ENCODE data around the gene HLA-F. TPM values are rescaled to one million over a fixed set of nuclear protein-coding genes. Genes with fewer than 3 reads are reported as not detected.

HLA-F gene
- total RNA-seq, 4 donors from 2014 or later: 90.4 to 500 (median 306) TPM

DNA sequence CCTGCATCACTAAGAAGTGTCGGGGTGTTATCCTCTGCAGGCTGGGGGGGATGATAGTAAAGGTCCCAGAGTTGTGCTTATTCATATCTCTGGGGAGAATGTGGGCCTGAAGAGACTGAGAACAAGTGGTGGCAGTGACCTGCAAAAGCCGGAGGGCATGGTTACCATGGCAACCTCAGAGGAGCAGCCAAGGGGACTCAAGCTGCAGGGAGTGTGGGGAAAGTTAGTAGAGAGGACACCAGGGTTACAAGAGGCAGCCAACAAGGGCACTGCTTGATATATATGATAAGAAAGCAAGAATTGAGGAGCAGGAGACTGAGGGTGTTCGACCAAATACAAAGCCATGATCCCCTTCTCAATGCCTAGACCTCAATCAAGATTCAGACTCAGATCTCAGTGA, 46.1 kb downstream of the HLA-F start:
- Histone ChIP-seq H3K4me1 (no peaks in the 10 kb centered on the region), H3K36me3 (no peaks in the 10 kb centered on the region), H3K4me3 (no peak overlapping the region), H3K9me3 (no peaks in the 10 kb centered on the region), H3K27me3 (peaks cover 10% of the 10 kb centered on the region), H3K27ac (no peak overlapping the region)
- 69 to 74% methylated on average over 2 to 3 of the region's 3 CpGs for WGBS, 2 donors (ENCODE audit: low coverage in 1 of 2)
- no peak for DNase-seq
- in situ Hi-C loops (cut with MboI; ENCODE audit: low pct_ligation_motif_present in 1 of 4, low pct_unique_long_range_greater_than_20kb in 1 of 4, low sequenced_read_pairs in 3 of 4): no loop called here
- intact Hi-C loops (cut with DNase I; ENCODE audit: low total_unique reads): no loop called here
- no peak for TF ChIP-seq POLR2A (IDR thresholded peaks at IDR 0.05)
- TF ChIP-seq, protein P1, sequence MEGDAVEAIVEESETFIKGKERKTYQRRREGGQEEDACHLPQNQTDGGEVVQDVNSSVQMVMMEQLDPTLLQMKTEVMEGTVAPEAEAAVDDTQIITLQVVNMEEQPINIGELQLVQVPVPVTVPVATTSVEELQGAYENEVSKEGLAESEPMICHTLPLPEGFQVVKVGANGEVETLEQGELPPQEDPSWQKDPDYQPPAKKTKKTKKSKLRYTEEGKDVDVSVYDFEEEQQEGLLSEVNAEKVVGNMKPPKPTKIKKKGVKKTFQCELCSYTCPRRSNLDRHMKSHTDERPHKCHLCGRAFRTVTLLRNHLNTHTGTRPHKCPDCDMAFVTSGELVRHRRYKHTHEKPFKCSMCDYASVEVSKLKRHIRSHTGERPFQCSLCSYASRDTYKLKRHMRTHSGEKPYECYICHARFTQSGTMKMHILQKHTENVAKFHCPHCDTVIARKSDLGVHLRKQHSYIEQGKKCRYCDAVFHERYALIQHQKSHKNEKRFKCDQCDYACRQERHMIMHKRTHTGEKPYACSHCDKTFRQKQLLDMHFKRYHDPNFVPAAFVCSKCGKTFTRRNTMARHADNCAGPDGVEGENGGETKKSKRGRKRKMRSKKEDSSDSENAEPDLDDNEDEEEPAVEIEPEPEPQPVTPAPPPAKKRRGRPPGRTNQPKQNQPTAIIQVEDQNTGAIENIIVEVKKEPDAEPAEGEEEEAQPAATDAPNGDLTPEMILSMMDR (IDR thresholded peaks at IDR 0.05): no peak
- TF ChIP-seq EP300 (IDR thresholded peaks at IDR 0.05; ENCODE audit: low read depth): no peak
- no peak for TF ChIP-seq POLR2AphosphoS5 (IDR thresholded peaks at IDR 0.05)

DNA sequence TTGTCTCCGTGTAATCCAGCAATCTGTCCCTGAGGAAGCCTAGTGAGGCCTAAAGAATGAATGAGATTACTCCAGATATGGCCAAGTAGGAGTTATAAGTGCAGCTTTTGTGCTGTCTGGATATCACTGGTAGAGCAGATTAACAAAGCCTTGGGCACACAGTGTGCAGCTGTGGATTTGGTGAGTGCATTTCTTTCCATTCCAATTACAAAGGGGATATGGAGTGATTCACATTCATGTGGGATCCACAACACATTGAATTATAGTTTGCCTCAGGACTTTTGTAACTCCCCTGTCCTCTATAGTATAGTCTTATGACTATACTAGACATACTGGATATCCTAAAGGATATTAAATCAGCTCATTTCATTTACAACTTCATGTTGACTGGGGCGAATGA, 47.1 kb downstream of the HLA-F start:
- H3K27ac ChIP-seq: no peak overlapping the region
- in situ Hi-C loops (cut with MboI; ENCODE audit: low pct_ligation_motif_present in 1 of 4, low pct_unique_long_range_greater_than_20kb in 1 of 4, low sequenced_read_pairs in 3 of 4): no loop called here
- H3K27me3 ChIP-seq: peaks cover 14% of the 10 kb centered on the region
- DNase-seq: no peak
- intact Hi-C loops (cut with DNase I; ENCODE audit: low total_unique reads): no loop called here
- H3K4me1 ChIP-seq: no peaks in the 10 kb centered on the region
- H3K36me3 ChIP-seq: no peaks in the 10 kb centered on the region
- H3K4me3 ChIP-seq: no peak overlapping the region
- H3K9me3 ChIP-seq: no peaks in the 10 kb centered on the region
- 67 to 85% methylated on average over 1 to 2 of the region's 2 CpGs for WGBS, 2 donors (ENCODE audit: low coverage in 1 of 2)
- TF ChIP-seq POLR2A (IDR thresholded peaks at IDR 0.05) (no peak), EP300 (IDR thresholded peaks at IDR 0.05; ENCODE audit: low read depth) (no peak), POLR2AphosphoS5 (IDR thresholded peaks at IDR 0.05) (no peak)
- TF ChIP-seq, protein P1 (IDR thresholded peaks at IDR 0.05): no peak

DNA sequence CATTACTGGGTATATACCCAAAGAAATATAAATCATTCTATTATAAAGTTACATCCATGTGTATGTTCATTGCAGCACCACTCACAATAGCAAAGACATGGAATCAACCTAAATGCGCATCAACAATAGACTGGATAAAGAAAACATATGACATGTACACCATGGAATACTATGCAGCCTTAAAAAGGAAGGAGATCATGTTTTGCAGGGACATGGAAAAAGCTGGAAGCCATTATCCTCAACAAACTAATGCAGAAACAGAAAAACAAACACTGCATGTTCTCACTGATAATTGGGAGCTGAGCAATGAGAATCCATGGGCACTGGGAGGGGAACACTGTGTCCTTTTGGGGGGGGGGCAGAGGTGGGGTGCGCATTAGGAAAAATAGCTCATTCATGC, 53.5 kb downstream of the HLA-F start:
- DNase-seq: no peak
- intact Hi-C loops (cut with DNase I; ENCODE audit: low total_unique reads) (no loop called here), in situ Hi-C loops (cut with MboI; ENCODE audit: low pct_ligation_motif_present in 1 of 4, low pct_unique_long_range_greater_than_20kb in 1 of 4, low sequenced_read_pairs in 3 of 4) (no loop called here)
- no peak for TF ChIP-seq POLR2AphosphoS5 (IDR thresholded peaks at IDR 0.05)
- no peak for TF ChIP-seq EP300 (IDR thresholded peaks at IDR 0.05; ENCODE audit: low read depth)
- no peak for TF ChIP-seq POLR2A (IDR thresholded peaks at IDR 0.05)
- TF ChIP-seq, protein P1 (IDR thresholded peaks at IDR 0.05): no peak
- Histone ChIP-seq H3K27ac (no peak overlapping the region), H3K9me3 (no peaks in the 10 kb centered on the region), H3K36me3 (no peaks in the 10 kb centered on the region), H3K27me3 (peaks cover 26% of the 10 kb centered on the region), H3K4me3 (no peak overlapping the region), H3K4me1 (no peaks in the 10 kb centered on the region)
- 44 to 75% methylated on average over 2 of the region's 2 CpGs for WGBS, 2 donors (ENCODE audit: low coverage in 1 of 2)

Small RNA genes within 50 kb of the gene (small RNA-seq; reads per million reads assigned to genes)
- gene AL645939.2 (0 reads per million in 4 donors), gene AL645939.3 (0 reads per million in 4 donors), gene AL645939.4 (0 reads per million in 4 donors), gene RF00019 (0 reads per million in 4 donors)

Other genes with a start within 250 kb of the HLA-F start
- gene MAS1L, start 235.5 kb upstream of the HLA-F start, total RNA-seq: not detected
- gene UBD, start 163.7 kb upstream of the HLA-F start, total RNA-seq: 1 to 10 TPM in 1 of 4 donors, under 1 TPM in 1, not detected in 2; 0.96 to 8.4 TPM
- gene OR2H2, start 138.3 kb upstream of the HLA-F start, total RNA-seq: not detected
- 10 to 100 TPM; 11.5 to 40.4 (median 30.5) TPM for gene GABBR1, start 90.3 kb upstream of the HLA-F start, total RNA-seq
- gene MOG, start 66.3 kb upstream of the HLA-F start, total RNA-seq: not detected
- gene ZFP57, start 42.3 kb upstream of the HLA-F start, total RNA-seq: under 1 TPM in 1 of 4 donors, not detected in 3; 0.27 TPM
- gene HLA-G, start 104.4 kb downstream of the HLA-F start, total RNA-seq: not detected
- 1,000 to 10,000 TPM in 3 of 4 donors, 100 to 1,000 TPM in 1; 733 to 1,932 (median 1,470) TPM for gene HLA-A, start 219.1 kb downstream of the HLA-F start, total RNA-seq